Ishikawa (cell line): Measurements from ENCODE around the gene P4HA1.

Source experiments
- CEBPB ChIP-seq: IDR thresholded peaks from 2 replicates; pipeline ENCODE4 v1.6.1; 2012
- CREB1 ChIP-seq: IDR thresholded peaks from 2 replicates; pipeline ENCODE4 v1.6.1; 2012; ENCODE audit warnings: low read depth
- EGR1 ChIP-seq: IDR thresholded peaks from 2 replicates; pipeline ENCODE4 v1.6.1; 2012
- EP300 ChIP-seq: IDR thresholded peaks from 2 replicates; pipeline ENCODE4 v1.6.1; 2012; ENCODE audit warnings: borderline replicate concordance
- FOXM1 ChIP-seq: IDR thresholded peaks from 2 replicates; pipeline ENCODE4 v1.6.1; 2012; ENCODE audit warnings: low read depth, borderline replicate concordance
- NFIC ChIP-seq: IDR thresholded peaks from 2 replicates; pipeline ENCODE4 v1.6.1; 2012
- RAD21 ChIP-seq: IDR thresholded peaks from 2 replicates; pipeline ENCODE4 v1.6.1; 2012; ENCODE audit warnings: low read depth
- TAF1 ChIP-seq: IDR thresholded peaks from 2 replicates; pipeline ENCODE4 v1.6.1; 2012; ENCODE audit warnings: low read depth, mild to moderate bottlenecking
- TCF12 ChIP-seq: IDR thresholded peaks from 2 replicates; pipeline ENCODE4 v1.6.1; 2012; ENCODE audit warnings: low read depth
- TEAD4 ChIP-seq: IDR thresholded peaks from 2 replicates; pipeline ENCODE4 v1.6.1; 2012
- YY1 ChIP-seq: IDR thresholded peaks from 2 replicates; pipeline ENCODE4 v1.6.1; 2012; ENCODE audit warnings: low read depth
- ZBTB7A ChIP-seq: IDR thresholded peaks from 2 replicates; pipeline ENCODE4 v1.6.1; 2012; ENCODE audit warnings: low read depth
- TF ChIP-seq, protein P1 (sequence below): IDR thresholded peaks from 2 replicates; pipeline ENCODE4 v1.6.1; 2012; ENCODE audit warnings: low read depth, mild to moderate bottlenecking
- TF ChIP-seq, protein P2 (sequence below): IDR thresholded peaks from 2 replicates; pipeline ENCODE4 v1.6.1; 2012
- TF ChIP-seq, protein P3 (sequence below): IDR thresholded peaks from 2 replicates; pipeline ENCODE4 v1.6.1; 2012

Gene P4HA1

DNA sequence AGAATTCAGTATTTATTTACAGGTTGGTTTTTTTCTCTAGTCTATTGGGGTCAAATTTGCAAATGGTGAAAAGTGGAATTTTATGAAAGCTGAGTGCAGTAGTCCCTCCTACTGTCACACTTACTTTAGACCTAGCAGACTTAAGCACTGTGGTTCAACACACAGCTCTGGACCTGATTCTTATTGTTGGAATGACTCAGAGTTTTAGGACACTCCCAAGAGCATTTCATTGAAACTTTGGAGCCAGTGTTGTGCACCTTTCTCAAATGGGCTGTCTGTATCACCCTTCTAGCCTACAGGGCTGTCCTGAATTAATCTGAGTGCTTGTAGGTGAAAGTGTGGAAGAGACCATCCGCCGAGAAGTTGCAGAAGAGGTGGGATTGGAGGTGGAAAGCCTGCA lies 29.7 kb upstream of the P4HA1 start:
- TF ChIP-seq YY1 (no peak), CREB1 (no peak), FOXM1 (no peak), TAF1 (no peak), TEAD4 (no peak), EGR1 (no peak), CEBPB (no peak), NFIC (no peak), EP300 (no peak), ZBTB7A (no peak), TCF12 (no peak), RAD21 (no peak)
- TF ChIP-seq, protein P1, sequence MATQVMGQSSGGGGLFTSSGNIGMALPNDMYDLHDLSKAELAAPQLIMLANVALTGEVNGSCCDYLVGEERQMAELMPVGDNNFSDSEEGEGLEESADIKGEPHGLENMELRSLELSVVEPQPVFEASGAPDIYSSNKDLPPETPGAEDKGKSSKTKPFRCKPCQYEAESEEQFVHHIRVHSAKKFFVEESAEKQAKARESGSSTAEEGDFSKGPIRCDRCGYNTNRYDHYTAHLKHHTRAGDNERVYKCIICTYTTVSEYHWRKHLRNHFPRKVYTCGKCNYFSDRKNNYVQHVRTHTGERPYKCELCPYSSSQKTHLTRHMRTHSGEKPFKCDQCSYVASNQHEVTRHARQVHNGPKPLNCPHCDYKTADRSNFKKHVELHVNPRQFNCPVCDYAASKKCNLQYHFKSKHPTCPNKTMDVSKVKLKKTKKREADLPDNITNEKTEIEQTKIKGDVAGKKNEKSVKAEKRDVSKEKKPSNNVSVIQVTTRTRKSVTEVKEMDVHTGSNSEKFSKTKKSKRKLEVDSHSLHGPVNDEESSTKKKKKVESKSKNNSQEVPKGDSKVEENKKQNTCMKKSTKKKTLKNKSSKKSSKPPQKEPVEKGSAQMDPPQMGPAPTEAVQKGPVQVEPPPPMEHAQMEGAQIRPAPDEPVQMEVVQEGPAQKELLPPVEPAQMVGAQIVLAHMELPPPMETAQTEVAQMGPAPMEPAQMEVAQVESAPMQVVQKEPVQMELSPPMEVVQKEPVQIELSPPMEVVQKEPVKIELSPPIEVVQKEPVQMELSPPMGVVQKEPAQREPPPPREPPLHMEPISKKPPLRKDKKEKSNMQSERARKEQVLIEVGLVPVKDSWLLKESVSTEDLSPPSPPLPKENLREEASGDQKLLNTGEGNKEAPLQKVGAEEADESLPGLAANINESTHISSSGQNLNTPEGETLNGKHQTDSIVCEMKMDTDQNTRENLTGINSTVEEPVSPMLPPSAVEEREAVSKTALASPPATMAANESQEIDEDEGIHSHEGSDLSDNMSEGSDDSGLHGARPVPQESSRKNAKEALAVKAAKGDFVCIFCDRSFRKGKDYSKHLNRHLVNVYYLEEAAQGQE = no peak
- TF ChIP-seq, protein P2, sequence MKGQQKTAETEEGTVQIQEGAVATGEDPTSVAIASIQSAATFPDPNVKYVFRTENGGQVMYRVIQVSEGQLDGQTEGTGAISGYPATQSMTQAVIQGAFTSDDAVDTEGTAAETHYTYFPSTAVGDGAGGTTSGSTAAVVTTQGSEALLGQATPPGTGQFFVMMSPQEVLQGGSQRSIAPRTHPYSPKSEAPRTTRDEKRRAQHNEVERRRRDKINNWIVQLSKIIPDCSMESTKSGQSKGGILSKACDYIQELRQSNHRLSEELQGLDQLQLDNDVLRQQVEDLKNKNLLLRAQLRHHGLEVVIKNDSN = no peak
- TF ChIP-seq, protein P3, sequence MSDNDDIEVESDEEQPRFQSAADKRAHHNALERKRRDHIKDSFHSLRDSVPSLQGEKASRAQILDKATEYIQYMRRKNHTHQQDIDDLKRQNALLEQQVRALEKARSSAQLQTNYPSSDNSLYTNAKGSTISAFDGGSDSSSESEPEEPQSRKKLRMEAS = no peak

DNA sequence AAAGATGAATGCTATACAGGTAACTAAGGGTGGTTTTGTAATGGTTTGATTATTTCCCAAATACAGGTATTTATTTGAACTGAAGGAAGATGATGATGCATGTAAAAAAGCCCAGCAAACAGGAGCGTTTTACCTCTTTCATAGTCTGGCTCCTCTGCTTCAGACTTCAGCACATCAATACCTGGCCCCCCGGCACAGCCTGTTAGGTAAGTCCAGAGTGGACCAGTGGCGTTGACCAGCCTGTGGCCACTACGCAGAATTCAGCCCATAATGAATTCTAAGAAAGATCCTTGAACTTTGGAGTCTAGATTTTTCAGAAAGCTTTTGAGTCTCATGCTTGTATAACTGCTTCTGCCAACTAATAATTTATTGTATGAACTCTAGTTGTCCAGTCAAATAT lies 23.3 kb upstream of the P4HA1 start:
- TF ChIP-seq EP300 (no peak), RAD21 (no peak), YY1 (no peak), CREB1 (no peak), FOXM1 (no peak), TCF12 (no peak), TAF1 (no peak), EGR1 (no peak)
- TF ChIP-seq, protein P2 = no peak

DNA sequence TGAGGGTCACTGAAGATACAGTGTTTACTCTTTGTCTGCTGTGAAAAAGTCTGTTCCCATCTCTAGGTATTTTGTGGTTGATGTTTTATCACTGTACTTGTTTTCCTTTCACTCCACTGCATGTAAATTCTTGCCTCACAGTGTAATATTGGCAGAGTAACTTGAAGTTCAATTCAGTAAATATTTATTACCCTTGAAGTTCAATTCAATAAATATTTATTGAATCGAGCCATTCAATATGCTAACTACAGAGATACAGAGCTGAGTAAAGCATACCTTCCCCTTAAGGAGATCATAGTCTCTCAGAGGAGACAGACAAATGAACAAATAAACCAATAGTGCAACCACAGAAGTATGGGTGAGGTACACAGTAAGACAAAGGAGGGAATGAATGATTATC lies 22.8 kb upstream of the P4HA1 start:
- no peak for TF ChIP-seq TCF12
- TF ChIP-seq, protein P3 = no peak
- TF ChIP-seq NFIC = no peak
- no peak for TF ChIP-seq CEBPB
- TF ChIP-seq, protein P1 = no peak
- no peak for TF ChIP-seq ZBTB7A
- TF ChIP-seq TEAD4 = no peak

DNA sequence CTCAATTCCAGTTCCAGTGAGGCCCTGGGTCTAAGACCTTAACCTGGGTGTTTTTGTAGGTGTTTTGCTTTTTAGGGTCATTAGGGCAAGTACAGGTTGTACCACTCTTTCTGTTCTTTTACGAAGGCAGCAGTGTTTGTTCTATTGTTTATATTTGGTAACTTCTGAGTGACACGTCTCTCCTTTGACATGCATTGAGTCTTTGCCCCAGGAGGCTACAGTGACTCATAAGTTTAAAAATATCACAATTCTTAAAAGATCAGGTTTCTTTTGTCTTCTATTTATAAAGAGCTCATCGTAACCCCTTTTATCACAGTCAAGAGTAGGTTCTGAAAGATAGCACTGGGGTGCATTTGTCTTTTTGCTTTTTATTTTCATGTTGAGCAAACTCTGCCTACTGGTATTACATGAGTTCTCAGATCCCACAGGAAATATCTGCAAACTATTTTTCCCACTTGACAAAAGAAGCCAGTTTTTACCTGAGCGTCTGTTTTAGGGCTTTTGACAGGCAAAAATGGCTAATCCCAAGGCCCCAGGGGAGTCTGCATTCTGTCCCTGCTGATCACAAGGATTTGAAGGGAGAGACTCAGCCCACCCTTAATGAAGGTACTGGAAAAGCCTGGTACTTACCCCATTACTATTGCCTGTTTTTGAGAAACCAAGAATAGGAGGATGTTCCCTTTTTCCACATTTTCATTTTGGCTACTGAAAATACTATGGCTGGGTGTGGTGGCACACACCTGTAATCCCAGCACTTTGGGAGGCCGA lies 21.5 kb upstream of the P4HA1 start:
- no peak for TF ChIP-seq TEAD4
- TF ChIP-seq, protein P2 = no peak
- TF ChIP-seq EP300 = no peak
- TF ChIP-seq ZBTB7A = no peak
- TF ChIP-seq YY1 = no peak
- TF ChIP-seq, protein P3 = no peak
- no peak for TF ChIP-seq TCF12
- no peak for TF ChIP-seq RAD21
- no peak for TF ChIP-seq NFIC
- TF ChIP-seq FOXM1 = no peak
- TF ChIP-seq CEBPB = no peak
- no peak for TF ChIP-seq TAF1
- no peak for TF ChIP-seq EGR1
- TF ChIP-seq CREB1 = no peak
- TF ChIP-seq, protein P1 = no peak
